ENCODE results near the gene PAX4. TPM values are rescaled to one million over a fixed set of nuclear protein-coding genes. Genes with fewer than 3 reads are reported as not detected.

Gene PAX4
- total and polyA plus RNA-seq, 2 of the 4 experiments (the other 2 are of a cell fraction): not detected

DNA sequence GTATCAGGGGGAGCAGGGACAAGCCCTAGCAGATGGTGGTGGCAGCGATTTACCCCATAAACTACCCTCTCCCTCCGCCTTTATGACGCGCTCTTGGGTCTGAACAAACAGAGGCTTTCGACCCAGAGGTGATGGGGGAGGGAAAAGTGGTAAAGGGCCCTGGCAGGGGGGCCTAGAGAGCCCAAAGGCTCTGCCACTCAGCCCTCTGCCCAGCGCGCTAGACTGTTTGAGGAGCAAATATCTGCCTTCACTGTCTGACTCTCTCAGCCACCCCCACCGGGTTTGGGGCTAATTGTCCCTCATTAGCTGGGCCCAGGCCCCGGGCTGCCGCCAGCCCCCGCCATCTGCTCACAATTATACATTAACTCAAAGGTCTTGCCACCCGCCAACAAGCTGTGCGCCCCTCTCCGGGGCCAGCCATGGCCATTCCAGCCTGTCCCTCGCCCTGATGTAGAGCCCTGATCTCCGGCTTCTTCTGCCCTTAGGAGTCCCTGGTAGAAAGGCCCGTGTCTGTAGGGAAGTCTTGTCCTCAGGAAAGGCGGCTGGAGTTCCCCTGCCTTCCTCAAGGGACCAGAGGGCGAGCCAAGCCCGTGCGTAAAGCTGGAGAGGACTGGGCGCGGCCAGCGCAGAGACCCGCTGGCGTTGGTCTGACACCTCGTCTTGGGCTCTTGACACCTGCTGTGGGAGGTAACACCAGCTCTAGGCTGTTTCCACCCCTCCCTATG, 1.9 kb upstream of the PAX4 start:
- Histone ChIP-seq H3K9me3 (ENCODE audit: control insufficient read depth, insufficient read depth, low read length) (no peaks in the 10 kb centered on the region; the same call in 1 of the 2 replicates), H4K5ac (ENCODE audit: low read depth, low read length) (no peak overlapping the region), H3K9me1 (ENCODE audit: insufficient read depth, low read length) (no peaks in the 10 kb centered on the region), H2BK5ac (ENCODE audit: low read depth, low read length, poor library complexity, severe bottlenecking) (no peak overlapping the region), H3K27ac (ENCODE audit: insufficient read depth, low read length) (no peak overlapping the region), H3K14ac (replicated peaks; ENCODE audit: low read depth, low read length) (no peak overlapping the region), H2AK5ac (ENCODE audit: low read depth, low read length) (no peak overlapping the region), H2BK15ac (ENCODE audit: low read depth, low read length) (no peak overlapping the region), H3K18ac (ENCODE audit: low read depth, low read length) (no peak overlapping the region), H2AFZ (replicated peaks; ENCODE audit: low read length, poor library complexity) (peak overlapping the region; percentile 41), H2BK20ac (ENCODE audit: low read depth, low read length) (no peak overlapping the region), H3K4ac (ENCODE audit: low read depth, low read length) (no peak overlapping the region), H3K36me3 (ENCODE audit: control insufficient read depth, insufficient read depth, low read length) (no peaks in the 10 kb centered on the region), H2AK9ac (replicated peaks; ENCODE audit: low read depth, low read length, poor library complexity) (peak overlapping the region; percentile 57), H4K20me1 (ENCODE audit: insufficient read depth, low read length) (no peaks in the 10 kb centered on the region), H3K4me3 (ENCODE audit: insufficient read depth, low read depth, low read length) (no peak overlapping the region), H4K91ac (ENCODE audit: insufficient read depth, low read depth, low read length) (no peak overlapping the region), H3K9ac (ENCODE audit: low read depth, low read length) (no peak overlapping the region), H3K56ac (ENCODE audit: extremely low read depth, insufficient read depth, low read length) (no peak overlapping the region), H3K27me3 (ENCODE audit: control insufficient read depth, insufficient read depth, low read length) (peaks cover 71% of the 10 kb centered on the region), H4K8ac (ENCODE audit: low read depth in 2 of 2, low read length in 2 of 2) (no peak overlapping the region), H2BK120ac (ENCODE audit: low read depth, low read length) (no peak overlapping the region), H3K4me1 (ENCODE audit: control insufficient read depth, insufficient read depth, low read length) (0 out of 2 replicates have a peak, but pooled peaks cover 2% of the 10 kb centered on the region), H3K4me2 (ENCODE audit: low read depth, low read length) (no peak overlapping the region), H3K23ac (ENCODE audit: low read depth, low read length) (no peak overlapping the region), H3K79me1 (ENCODE audit: low read depth in 1 of 2, low read length in 2 of 2) (no peaks in the 10 kb centered on the region)
- ChIA-PET POLR2A (ENCODE audit: unreplicated experiment) (no interaction called here), CTCF (no interaction called here)
- in situ Hi-C loops (cut with MboI; ENCODE audit: low sequenced_read_pairs) (no loop called here), dilution Hi-C loops (cut with HindIII; ENCODE audit: low sequenced_read_pairs, unreplicated experiment) (no loop called here), intact Hi-C loops (cut with micrococcal nuclease) (no loop called here)
- no TSS peak for BruUV-seq (replicated peaks)
- 0% methylated on average over 2 of the region's 27 CpGs; no CpG with 5 or more reads in 1 of the 2 experiments for WGBS, 2 experiments (ENCODE audit: extremely low coverage in 2 of 2, insufficient read length in 1 of 2)
- no peak for DNase-seq
- no peak for ATAC-seq (ENCODE audit: low read depth)
- TF ChIP-seq, protein P1, sequence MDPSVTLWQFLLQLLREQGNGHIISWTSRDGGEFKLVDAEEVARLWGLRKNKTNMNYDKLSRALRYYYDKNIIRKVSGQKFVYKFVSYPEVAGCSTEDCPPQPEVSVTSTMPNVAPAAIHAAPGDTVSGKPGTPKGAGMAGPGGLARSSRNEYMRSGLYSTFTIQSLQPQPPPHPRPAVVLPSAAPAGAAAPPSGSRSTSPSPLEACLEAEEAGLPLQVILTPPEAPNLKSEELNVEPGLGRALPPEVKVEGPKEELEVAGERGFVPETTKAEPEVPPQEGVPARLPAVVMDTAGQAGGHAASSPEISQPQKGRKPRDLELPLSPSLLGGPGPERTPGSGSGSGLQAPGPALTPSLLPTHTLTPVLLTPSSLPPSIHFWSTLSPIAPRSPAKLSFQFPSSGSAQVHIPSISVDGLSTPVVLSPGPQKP (IDR thresholded peaks at IDR 0.05; ENCODE audit: borderline replicate concordance, low read depth, low read length): no peak
- no peak for TF ChIP-seq NFE2L2 (IDR thresholded peaks at IDR 0.05; ENCODE audit: low read depth, low read length)
- TF ChIP-seq CEBPB (IDR thresholded peaks at IDR 0.05; ENCODE audit: low read depth, low read length): no peak
- TF ChIP-seq RFX5 (IDR thresholded peaks at IDR 0.05; ENCODE audit: low read depth, low read length): no peak
- no peak for TF ChIP-seq SMC3 (IDR thresholded peaks at IDR 0.05; ENCODE audit: low read depth, low read length)
- TF ChIP-seq RAD21 (IDR thresholded peaks at IDR 0.05; ENCODE audit: low read length): no peak
- no peak for TF ChIP-seq BHLHE40 (IDR thresholded peaks at IDR 0.05; ENCODE audit: low read depth, low read length)
- TF ChIP-seq CHD1 (IDR thresholded peaks at IDR 0.05; ENCODE audit: low read depth, low read length): no peak
- no peak for TF ChIP-seq MAFK (IDR thresholded peaks at IDR 0.05; ENCODE audit: low read depth, low read length)
- TF ChIP-seq MXI1 (IDR thresholded peaks at IDR 0.05; ENCODE audit: borderline replicate concordance, low read depth, low read length): no peak
- no peak for TF ChIP-seq USF2 (IDR thresholded peaks at IDR 0.05; ENCODE audit: low read depth, low read length)
- TF ChIP-seq POLR2A (IDR thresholded peaks at IDR 0.05; ENCODE audit: low read depth, low read length): no peak
- no peak for TF ChIP-seq MAZ (IDR thresholded peaks at IDR 0.05; ENCODE audit: borderline replicate concordance, low read depth, low read length)
- TF ChIP-seq, protein P2, sequence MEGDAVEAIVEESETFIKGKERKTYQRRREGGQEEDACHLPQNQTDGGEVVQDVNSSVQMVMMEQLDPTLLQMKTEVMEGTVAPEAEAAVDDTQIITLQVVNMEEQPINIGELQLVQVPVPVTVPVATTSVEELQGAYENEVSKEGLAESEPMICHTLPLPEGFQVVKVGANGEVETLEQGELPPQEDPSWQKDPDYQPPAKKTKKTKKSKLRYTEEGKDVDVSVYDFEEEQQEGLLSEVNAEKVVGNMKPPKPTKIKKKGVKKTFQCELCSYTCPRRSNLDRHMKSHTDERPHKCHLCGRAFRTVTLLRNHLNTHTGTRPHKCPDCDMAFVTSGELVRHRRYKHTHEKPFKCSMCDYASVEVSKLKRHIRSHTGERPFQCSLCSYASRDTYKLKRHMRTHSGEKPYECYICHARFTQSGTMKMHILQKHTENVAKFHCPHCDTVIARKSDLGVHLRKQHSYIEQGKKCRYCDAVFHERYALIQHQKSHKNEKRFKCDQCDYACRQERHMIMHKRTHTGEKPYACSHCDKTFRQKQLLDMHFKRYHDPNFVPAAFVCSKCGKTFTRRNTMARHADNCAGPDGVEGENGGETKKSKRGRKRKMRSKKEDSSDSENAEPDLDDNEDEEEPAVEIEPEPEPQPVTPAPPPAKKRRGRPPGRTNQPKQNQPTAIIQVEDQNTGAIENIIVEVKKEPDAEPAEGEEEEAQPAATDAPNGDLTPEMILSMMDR (conservative IDR thresholded peaks at IDR 0.05; ENCODE audit: low read depth, low read length): no peak
- TF ChIP-seq FOS (IDR thresholded peaks at IDR 0.05; ENCODE audit: low read depth, low read length): no peak
- TF ChIP-seq RCOR1 (IDR thresholded peaks at IDR 0.05; ENCODE audit: insufficient replicate concordance, low read length): no peak

Data from IMR-90 (cell line).